H1 (cell line): ENCODE measurements around the gene DSCAM. TPM values are rescaled to one million over a fixed set of nuclear protein-coding genes. Genes with fewer than 3 reads are reported as not detected.

Source experiments
- CTCF ChIA-PET: fragments of 300-600 bp; sonication (Branson Sonifier 250); formaldehyde crosslinking; loops from one replicate; lab custom pipeline; 2021; ENCODE audit not compliant: partially characterized antibody; lab: Charles Lee
- POLR2A ChIA-PET: fragments of 300-600 bp; sonication (Branson Sonifier 250); formaldehyde crosslinking; loops from one replicate; lab custom pipeline; 2021; ENCODE audit warnings: inconsistent platforms; ENCODE audit not compliant: partially characterized antibody; lab: Charles Lee
- DNase-seq, 2 experiments: peaks; one replicate each; pipeline versions ENCODE4 v3.0.0 to v3.0.0-alpha.2; 2010 to 2022; ENCODE audit warnings: low spot score in 2 of 2, low read depth in 1 of 2, mixed read lengths in 1 of 2
- FAIRE-seq: peaks from 2 replicates; lab custom pipeline; 2011; peaks lifted over from hg19 to GRCh38; lab: Jason Lieb, UNC
- H2AFZ ChIP-seq: 2 replicates; pipeline ENCODE4 v1.8.1; 2012; ENCODE audit warnings: low read length, inconsistent platforms
- H2AK5ac ChIP-seq: 2 replicates; pipeline ENCODE4 v1.6.1; 2013; ENCODE audit warnings: low read depth, low read length
- H2BK120ac ChIP-seq: replicated peaks from 2 replicates; pipeline ENCODE3; 2013; ENCODE audit warnings: low read depth, low read length, inconsistent platforms
- H2BK12ac ChIP-seq: 2 replicates; pipeline ENCODE4 v1.6.1; 2013; ENCODE audit warnings: low read depth, low read length
- H2BK15ac ChIP-seq: 2 replicates; pipeline ENCODE4 v1.6.1; 2013; ENCODE audit warnings: low read length
- H2BK20ac ChIP-seq: 2 replicates; pipeline ENCODE4 v1.6.1; 2013; ENCODE audit warnings: low read length
- H2BK5ac ChIP-seq: 2 replicates; pipeline ENCODE4 v1.6.1; 2013; ENCODE audit warnings: low read depth, low read length
- H3K14ac ChIP-seq: 2 replicates; pipeline ENCODE4 v1.6.1; 2013; ENCODE audit warnings: inconsistent platforms; ENCODE audit not compliant: insufficient read length
- H3K18ac ChIP-seq: 2 replicates; pipeline ENCODE4 v1.6.1; 2013; ENCODE audit warnings: low read length; ENCODE audit errors: extremely low read depth
- H3K23ac ChIP-seq: 2 replicates; pipeline ENCODE4 v1.6.1; 2013; ENCODE audit warnings: inconsistent platforms; ENCODE audit not compliant: insufficient read length
- H3K23me2 ChIP-seq: 2 replicates; pipeline ENCODE4 v1.6.1; 2013; ENCODE audit warnings: low read depth, low read length
- H3K27ac ChIP-seq: 2 replicates; pipeline ENCODE4 v1.6.1; 2011; ENCODE audit warnings: low read depth, low read length, inconsistent platforms
- H3K27me3 ChIP-seq, 4 experiments: replicated peaks in 1 of 4; 1 replicate in 1 of 4; 2 replicates in 3 of 4; pipeline versions ENCODE4 v1.6.1 to v1.8.1; 2011 to 2013; ENCODE audit warnings: low read length in 3 of 4, mild to moderate bottlenecking in 3 of 4, inconsistent platforms in 2 of 4, mixed read lengths in 2 of 4, moderate library complexity in 1 of 4; ENCODE audit not compliant: control insufficient read depth in 3 of 4, insufficient read depth in 3 of 4; ENCODE audit errors: extremely low read depth in 1 of 4
- H3K36me3 ChIP-seq, 4 experiments: 2 replicates each; pipeline versions ENCODE4 v1.6.1 to v1.8.1; 2011 to 2013; ENCODE audit warnings: mild to moderate bottlenecking in 4 of 4, low read length in 3 of 4, moderate library complexity in 2 of 4, control low read depth in 1 of 4, inconsistent platforms in 1 of 4; ENCODE audit not compliant: insufficient read depth in 4 of 4, control insufficient read depth in 2 of 4
- H3K4ac ChIP-seq: replicated peaks from 2 replicates; pipeline ENCODE3; 2013; ENCODE audit warnings: low read length, low read depth, mixed read lengths, inconsistent platforms; ENCODE audit not compliant: insufficient read length
- H3K4me1 ChIP-seq, 4 experiments: replicated peaks in 1 of 4; 1 replicate in 1 of 4; 2 replicates in 3 of 4; pipeline versions ENCODE4 v1.6.1 to v1.8.1; 2011 to 2013; ENCODE audit warnings: low read length in 3 of 4, inconsistent platforms in 2 of 4, mixed read lengths in 1 of 4; ENCODE audit not compliant: insufficient read depth in 4 of 4, control insufficient read depth in 3 of 4
- H3K4me2 ChIP-seq, 2 experiments: 2 replicates each; pipeline versions ENCODE4 v1.6.1 to v1.8.1; 2011 to 2013; ENCODE audit warnings: low read depth in 2 of 2, low read length in 2 of 2, control low read depth in 1 of 2, inconsistent platforms in 1 of 2, mild to moderate bottlenecking in 1 of 2; ENCODE audit not compliant: insufficient read depth in 1 of 2
- H3K4me3 ChIP-seq, 4 experiments: fragments of 200-600, 300-600 bp in 1 of 4; sonication (generic), shearing (Covaris generic), sonication (Bioruptor Twin) in 1 of 4; 2 replicates each; pipeline versions ENCODE4 v1.5.1 to v1.8.1; 2011 to 2016; ENCODE audit warnings: low read length in 4 of 4, low read depth in 3 of 4, control low read depth in 2 of 4, inconsistent platforms in 2 of 4, mild to moderate bottlenecking in 2 of 4, mixed read lengths in 1 of 4, moderate library complexity in 1 of 4; ENCODE audit not compliant: insufficient read depth in 2 of 4; ENCODE audit errors: extremely low read depth in 1 of 4
- H3K56ac ChIP-seq: replicated peaks from 2 replicates; pipeline ENCODE3; 2013; ENCODE audit warnings: low read depth, mild to moderate bottlenecking, mixed read lengths, low read length, inconsistent platforms; ENCODE audit not compliant: insufficient read length
- H3K79me1 ChIP-seq: 2 replicates; pipeline ENCODE4 v1.6.1; 2013; ENCODE audit warnings: low read depth, low read length, control low read depth
- H3K79me2 ChIP-seq, 2 experiments: 2 replicates each; pipeline versions ENCODE4 v1.6.1 to v1.8.1; 2012 to 2013; ENCODE audit warnings: low read length in 2 of 2, mild to moderate bottlenecking in 2 of 2, inconsistent platforms in 1 of 2; ENCODE audit not compliant: insufficient read depth in 2 of 2, control insufficient read depth in 1 of 2
- H3K9ac ChIP-seq, 4 experiments: replicated peaks in 1 of 4; 1 replicate in 1 of 4; 2 replicates in 3 of 4; pipeline versions ENCODE4 v1.6.1 to v1.8.1; 2011 to 2013; ENCODE audit warnings: low read depth in 3 of 4, low read length in 3 of 4, control low read depth in 2 of 4, mild to moderate bottlenecking in 2 of 4, moderate library complexity in 2 of 4, inconsistent platforms in 1 of 4; ENCODE audit errors: extremely low read depth in 1 of 4
- H3K9me3 ChIP-seq, 2 experiments: 2 replicates each; pipeline versions ENCODE4 v1.6.1 to v1.8.1; 2012 to 2013; ENCODE audit warnings: mild to moderate bottlenecking in 2 of 2, moderate library complexity in 2 of 2, control low read depth in 1 of 2, inconsistent platforms in 1 of 2, low read depth in 1 of 2, low read length in 1 of 2, mixed read lengths in 1 of 2; ENCODE audit not compliant: insufficient read depth in 2 of 2
- H4K20me1 ChIP-seq, 2 experiments: replicated peaks in 1 of 2; 2 replicates each; pipeline versions ENCODE3 to v1.8.1; 2011 to 2013; ENCODE audit warnings: inconsistent platforms in 2 of 2, low read length in 2 of 2, mild to moderate bottlenecking in 1 of 2; ENCODE audit not compliant: insufficient read depth in 2 of 2, control insufficient read depth in 1 of 2
- H4K5ac ChIP-seq: 2 replicates; pipeline ENCODE4 v1.6.1; 2013; ENCODE audit warnings: low read length, low read depth, mixed read lengths, inconsistent platforms; ENCODE audit not compliant: insufficient read length
- H4K8ac ChIP-seq: 2 replicates; pipeline ENCODE4 v1.8.0; 2013; ENCODE audit warnings: mild to moderate bottlenecking, moderate library complexity, low read length, inconsistent platforms; ENCODE audit not compliant: insufficient read depth; ENCODE audit errors: extremely low read depth
- H4K91ac ChIP-seq: replicated peaks from 2 replicates; pipeline ENCODE3; 2013; ENCODE audit warnings: low read length, mixed read lengths, inconsistent platforms; ENCODE audit not compliant: insufficient read length
- NANOG ChIP-seq: IDR thresholded peaks from 2 replicates; pipeline ENCODE4 v1.6.1; 2011; ENCODE audit warnings: low read length, low read depth, mild to moderate bottlenecking, inconsistent platforms; ENCODE audit not compliant: insufficient read depth, poor library complexity, severe bottlenecking
- SIN3A ChIP-seq, 2 experiments: IDR thresholded peaks in 1 of 2; conservative IDR thresholded peaks in 1 of 2; 2 replicates each; pipeline ENCODE4 v1.6.1; 2011 to 2012; ENCODE audit warnings: low read length in 2 of 2, improper control_type of control experiment in 1 of 2, low read depth in 1 of 2, mild to moderate bottlenecking in 1 of 2
- WGBS, 2 experiments: shearing (Covaris generic) in 1 of 2; methylation state at CpG; one replicate each; pipeline versions ENCODE4 v1.1.6 to v1.1.7; 2013 to 2015; ENCODE audit warnings: low lambda C conversion rate in 2 of 2, mixed read lengths in 2 of 2, inconsistent platforms in 1 of 2, low coverage in 1 of 2, missing lambda C conversion rate in 1 of 2; ENCODE audit not compliant: insufficient replicate concordance in 2 of 2, insufficient coverage in 1 of 2, insufficient read length in 1 of 2; ENCODE audit errors: extremely low coverage in 1 of 2, missing lambda C conversion rate in 1 of 2; 5-methylcytosine and 5-hydroxymethylcytosine counted together
- polyA plus RNA-seq, 7 experiments: library from polyadenylated mRNA; depleted of rRNA in 3 of 7; stranded (reverse) in 5 of 7; unstranded in 2 of 7; fragments of >200 nt in 5 of 7; fragments of 200-250 nt in 2 of 7; gene quantifications; 1 replicate in 5 of 7; 2 replicates in 1 of 7; 4 replicates in 1 of 7; pipeline versions ENCODE4 v1.2.1 to v1.2.3, GENCODE V29; 2011 to 2013; ENCODE audit warnings: missing spikeins in 2 of 7, mixed read lengths in 2 of 7
- total RNA-seq: library from RNA; stranded (reverse); fragmentation: NEBNext Ultra II Directional; extraction: Animal tissue kit (Norgen Biotek cat#: 25700); gene quantifications from 2 replicates; pipeline ENCODE4 v1.2.1, GENCODE V29; 2021

DSCAM gene
- total and polyA plus RNA-seq, 2 of the 8 experiments (the other 6 are each of a cell fraction or from before 2014, with no cell fraction given): 0.02 to 0.15 TPM

- Histone ChIP-seq H4K8ac (no peak overlapping the region), H3K18ac (no peak overlapping the region), H2AFZ (no peak overlapping the region), H3K27me3 (no peaks in the 10 kb centered on the region), H3K14ac (no peak overlapping the region), H2BK20ac (no peak overlapping the region), H3K4me1 (no peaks in the 10 kb centered on the region), H2BK5ac (no peak overlapping the region), H3K9ac (no peak overlapping the region), H4K20me1 (no peaks in the 10 kb centered on the region), H2BK120ac (no peak overlapping the region), H2BK12ac (no peak overlapping the region), H4K5ac (no peak overlapping the region), H4K91ac (no peak overlapping the region), H3K4me2 (no peak overlapping the region), H3K4me3 (no peak overlapping the region), H3K27ac (no peak overlapping the region), H3K56ac (no peak overlapping the region), H2BK15ac (no peak overlapping the region), H3K36me3 (no peaks in the 10 kb centered on the region), H3K9me3 (no peaks in the 10 kb centered on the region), H3K23ac (no peak overlapping the region), H3K79me1 (no peaks in the 10 kb centered on the region), H3K4ac (no peak overlapping the region), H3K23me2 (no peaks in the 10 kb centered on the region), H2AK5ac (no peak overlapping the region), H3K79me2 (no peaks in the 10 kb centered on the region)
- ChIA-PET CTCF (interaction anchor here (1.0 kb wide), 1 partner anchor 22 kb away, joined by 3 read pairs; no protein-coding TSS in a partner anchor), POLR2A (no interaction called here)
- no peak for DNase-seq
- 92% methylated on average over 5 of the region's 5 CpGs; no CpG with 5 or more reads in 1 of the 2 experiments for WGBS, 2 experiments
- TF ChIP-seq SIN3A (conservative IDR thresholded peaks at IDR 0.05 in 1 of 2, IDR thresholded peaks at IDR 0.05 in 1 of 2; ENCODE audit: low read depth in 1 of 2, low read length in 2 of 2): no peak
- TF ChIP-seq NANOG: no peak
- FAIRE-seq: no peak
Measured at GRCh38 chr21:40408561-40408960, 438.4 kb downstream of the DSCAM start.
